ENCODE measurements around the gene ARL8B. TPM values are rescaled to one million over a fixed set of nuclear protein-coding genes. Genes with fewer than 3 reads are reported as not detected.
A peak's percentile ranks its signal among the peaks of the same experiment; 100 is the strongest.

Gene ARL8B
- total RNA-seq, 1 experiment from 2014 or later, result 43.8 TPM

DNA sequence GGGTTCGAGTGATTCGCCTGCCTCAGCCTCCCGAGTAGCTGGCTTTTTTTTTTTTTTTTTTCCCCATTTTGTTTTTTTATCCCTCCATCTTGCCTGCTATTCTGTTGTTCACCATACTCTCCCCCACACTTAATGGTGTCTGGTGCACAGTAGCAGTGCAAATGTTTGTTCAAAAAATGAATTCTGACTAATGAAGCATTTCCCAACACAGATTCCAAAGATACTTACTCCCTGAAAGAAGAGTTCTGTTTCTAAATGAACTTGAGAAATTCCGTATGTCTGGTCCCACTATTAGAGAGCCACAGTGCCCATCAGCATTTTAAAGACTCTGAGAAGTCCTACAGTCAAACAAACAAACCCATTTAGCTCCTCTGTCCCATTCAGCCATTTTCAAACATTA is 74.9 kb downstream of the ARL8B start:
- ATAC-seq (no peak), DNase-seq (no peak)
- peaks cover 10% of the 10 kb centered on the region for H4K20me1 ChIP-seq (ENCODE audit: low read length)
- H3K36me3 ChIP-seq (ENCODE audit: low read depth, low read length), result peaks cover 16% of the 10 kb centered on the region; the same call in 1 of the 2 replicates
- H3K4me2 ChIP-seq (ENCODE audit: low read length), result peak overlapping the region; percentile 59
- H3K9ac ChIP-seq (ENCODE audit: low read length), result 0 out of 2 replicates have a peak overlapping the region, but pooled peaks have one; percentile 5
- CTCF ChIA-PET, result interaction anchor here (0.6 kb wide), 2 partner anchors 8 to 185 kb away, joined by 4 to 6 read pairs; no protein-coding TSS in a partner anchor
- H3K79me2 ChIP-seq (ENCODE audit: low read length), result peaks cover 63% of the 10 kb centered on the region
- H3K27ac ChIP-seq (ENCODE audit: low read length), result peak overlapping the region; percentile 76
- H3K4me3 ChIP-seq (ENCODE audit: low read length), result peak overlapping the region; percentile 19; the same call in 1 of the 2 replicates
- peaks cover 6% of the 10 kb centered on the region for H3F3A ChIP-seq (ENCODE audit: low read length, unreplicated experiment)
- TF ChIP-seq EZH2phosphoT487 (IDR thresholded peaks at IDR 0.05; ENCODE audit: borderline replicate concordance, low read length), result no peak
- TF ChIP-seq, protein P1, sequence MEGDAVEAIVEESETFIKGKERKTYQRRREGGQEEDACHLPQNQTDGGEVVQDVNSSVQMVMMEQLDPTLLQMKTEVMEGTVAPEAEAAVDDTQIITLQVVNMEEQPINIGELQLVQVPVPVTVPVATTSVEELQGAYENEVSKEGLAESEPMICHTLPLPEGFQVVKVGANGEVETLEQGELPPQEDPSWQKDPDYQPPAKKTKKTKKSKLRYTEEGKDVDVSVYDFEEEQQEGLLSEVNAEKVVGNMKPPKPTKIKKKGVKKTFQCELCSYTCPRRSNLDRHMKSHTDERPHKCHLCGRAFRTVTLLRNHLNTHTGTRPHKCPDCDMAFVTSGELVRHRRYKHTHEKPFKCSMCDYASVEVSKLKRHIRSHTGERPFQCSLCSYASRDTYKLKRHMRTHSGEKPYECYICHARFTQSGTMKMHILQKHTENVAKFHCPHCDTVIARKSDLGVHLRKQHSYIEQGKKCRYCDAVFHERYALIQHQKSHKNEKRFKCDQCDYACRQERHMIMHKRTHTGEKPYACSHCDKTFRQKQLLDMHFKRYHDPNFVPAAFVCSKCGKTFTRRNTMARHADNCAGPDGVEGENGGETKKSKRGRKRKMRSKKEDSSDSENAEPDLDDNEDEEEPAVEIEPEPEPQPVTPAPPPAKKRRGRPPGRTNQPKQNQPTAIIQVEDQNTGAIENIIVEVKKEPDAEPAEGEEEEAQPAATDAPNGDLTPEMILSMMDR (conservative IDR thresholded peaks at IDR 0.05; ENCODE audit: low read depth, low read length), result no peak
- TF ChIP-seq EZH2 (IDR thresholded peaks at IDR 0.05; ENCODE audit: low read length, unreplicated experiment), result no peak
- H3K9me2 ChIP-seq (replicated peaks; ENCODE audit: low read length), result no peaks in the 10 kb centered on the region
- no peaks in the 10 kb centered on the region for H3K9me3 ChIP-seq (ENCODE audit: low read length)
- intact Hi-C loops (cut with micrococcal nuclease), result no loop called here
- no peak overlapping the region for H2AFZ ChIP-seq (ENCODE audit: low read length)
- BruUV-seq (replicated peaks), result no TSS peak
- no peaks in the 10 kb centered on the region for H3K27me3 ChIP-seq (ENCODE audit: low read length)
- peaks cover 56% of the 10 kb centered on the region for H3K4me1 ChIP-seq (ENCODE audit: insufficient read depth, low read length)
- POLR2A ChIA-PET (ENCODE audit: unreplicated experiment), result interaction anchor here (0.7 kb wide), 1 partner anchor 81 kb away, joined by 6 read pairs; no protein-coding TSS in a partner anchor

DNA sequence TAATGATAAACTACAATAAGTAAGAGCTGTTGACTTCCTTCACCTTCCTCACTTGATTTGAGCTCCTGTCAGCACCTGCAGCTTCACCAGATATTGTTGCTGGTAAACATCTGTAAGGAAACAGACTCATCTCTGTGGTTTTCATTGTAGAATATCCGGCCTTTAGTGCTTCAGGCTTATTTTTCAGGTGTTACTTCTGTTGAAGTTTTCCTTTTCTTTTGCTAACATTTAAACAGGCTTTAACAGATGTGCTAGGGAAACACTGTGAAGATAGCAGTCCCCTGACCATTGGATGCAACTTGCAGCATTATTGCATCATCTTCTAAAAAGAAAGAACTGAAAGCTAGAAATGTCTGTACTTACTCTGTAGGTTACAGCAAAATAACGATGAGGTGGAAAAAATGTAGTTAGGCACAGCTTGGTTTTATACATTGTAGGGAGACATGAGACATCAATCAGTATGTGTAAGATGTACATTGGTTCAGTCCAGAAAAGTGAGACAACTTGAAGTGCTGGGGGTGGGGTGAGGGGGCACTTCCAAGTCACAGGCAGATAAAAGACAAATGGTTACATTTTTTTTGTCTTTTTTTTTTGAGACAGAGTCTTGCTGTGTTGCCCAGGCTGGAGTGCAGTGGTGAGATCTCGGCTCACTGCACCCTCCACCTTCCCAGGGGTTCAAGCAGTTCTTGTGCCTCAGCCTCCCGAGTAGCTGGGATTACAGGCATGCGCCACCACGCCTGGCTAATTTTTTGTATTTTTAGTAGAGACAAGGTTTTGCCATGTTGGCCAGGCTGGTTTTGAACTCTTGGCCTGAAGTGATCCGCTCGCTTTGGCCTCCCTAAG is 75.6 kb downstream of the ARL8B start:
- Histone ChIP-seq H3F3A (ENCODE audit: low read length, unreplicated experiment) (peaks cover 6% of the 10 kb centered on the region), H4K20me1 (ENCODE audit: low read length) (peaks cover 10% of the 10 kb centered on the region), H3K9me2 (replicated peaks; ENCODE audit: low read length) (no peaks in the 10 kb centered on the region), H3K27ac (ENCODE audit: low read length) (peak overlapping the region; percentile 76), H3K9me3 (ENCODE audit: low read length) (no peaks in the 10 kb centered on the region), H2AFZ (ENCODE audit: low read length) (no peak overlapping the region), H3K4me2 (ENCODE audit: low read length) (peak overlapping the region; percentile 59), H3K27me3 (ENCODE audit: low read length) (no peaks in the 10 kb centered on the region), H3K9ac (ENCODE audit: low read length) (0 out of 2 replicates have a peak overlapping the region, but pooled peaks have one; percentile 5), H3K4me3 (ENCODE audit: low read length) (no peak overlapping the region), H3K4me1 (ENCODE audit: insufficient read depth, low read length) (peaks cover 50% of the 10 kb centered on the region), H3K36me3 (ENCODE audit: low read depth, low read length) (peaks cover 22% of the 10 kb centered on the region; the same call in 1 of the 2 replicates), H3K79me2 (ENCODE audit: low read length) (peaks cover 57% of the 10 kb centered on the region)
- POLR2A ChIA-PET (ENCODE audit: unreplicated experiment), result no interaction called here
- intact Hi-C loops (cut with micrococcal nuclease), result no loop called here
- DNase-seq (peak; percentile 43), ATAC-seq (no peak)
- TF ChIP-seq EZH2 (IDR thresholded peaks at IDR 0.05; ENCODE audit: low read length, unreplicated experiment), result no peak
- TF ChIP-seq, protein P1 (conservative IDR thresholded peaks at IDR 0.05; ENCODE audit: low read depth, low read length), result no peak
- TF ChIP-seq EZH2phosphoT487 (IDR thresholded peaks at IDR 0.05; ENCODE audit: borderline replicate concordance, low read length), result no peak
- BruUV-seq (replicated peaks), result no TSS peak
- CTCF ChIA-PET, result interaction anchor here (0.6 kb wide), 1 partner anchor 152 kb away, joined by 4 read pairs; no protein-coding TSS in a partner anchor

DNA sequence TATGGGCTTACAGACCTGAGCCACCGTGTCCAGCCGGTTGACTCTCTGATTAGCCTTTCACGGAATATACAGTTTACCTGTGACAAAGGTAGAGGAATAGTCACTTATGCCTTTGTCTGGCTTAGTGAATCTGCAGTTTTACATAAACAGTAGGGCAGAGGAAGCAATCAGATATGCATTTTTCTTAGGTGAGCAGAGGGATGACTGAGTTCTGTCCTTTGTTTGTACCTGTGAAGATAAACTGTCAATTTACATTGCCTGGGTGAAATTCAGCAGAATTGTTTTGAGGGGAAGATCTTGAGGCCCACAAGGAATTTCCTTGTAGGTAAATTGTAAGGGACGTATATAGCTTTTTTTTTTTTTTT is 76.2 kb downstream of the ARL8B start:
- BruUV-seq (replicated peaks), result no TSS peak
- H3K79me2 ChIP-seq (ENCODE audit: low read length), result peaks cover 51% of the 10 kb centered on the region
- H3F3A ChIP-seq (ENCODE audit: low read length, unreplicated experiment), result peaks cover 6% of the 10 kb centered on the region

More for the DNA sequence above, 76.2 kb downstream of the ARL8B start:
- H2AFZ ChIP-seq (ENCODE audit: low read length), result no peak overlapping the region
- peaks cover 10% of the 10 kb centered on the region for H4K20me1 ChIP-seq (ENCODE audit: low read length)
- POLR2A ChIA-PET (ENCODE audit: unreplicated experiment), result no interaction called here
- H3K4me1 ChIP-seq (ENCODE audit: insufficient read depth, low read length), result peaks cover 44% of the 10 kb centered on the region
- peaks cover 28% of the 10 kb centered on the region for H3K36me3 ChIP-seq (ENCODE audit: low read depth, low read length)
- H3K4me3 ChIP-seq (ENCODE audit: low read length), result no peak overlapping the region
- no peak overlapping the region for H3K9ac ChIP-seq (ENCODE audit: low read length)
- intact Hi-C loops (cut with micrococcal nuclease), result no loop called here
- ATAC-seq (no peak), DNase-seq (no peak)
- no peaks in the 10 kb centered on the region for H3K9me3 ChIP-seq (ENCODE audit: low read length)
- CTCF ChIA-PET, result no interaction called here
- no peak for TF ChIP-seq EZH2phosphoT487 (IDR thresholded peaks at IDR 0.05; ENCODE audit: borderline replicate concordance, low read length)
- TF ChIP-seq, protein P1 (conservative IDR thresholded peaks at IDR 0.05; ENCODE audit: low read depth, low read length), result no peak
- no peak for TF ChIP-seq EZH2 (IDR thresholded peaks at IDR 0.05; ENCODE audit: low read length, unreplicated experiment)
- H3K27ac ChIP-seq (ENCODE audit: low read length), result no peak overlapping the region
- no peaks in the 10 kb centered on the region for H3K27me3 ChIP-seq (ENCODE audit: low read length)
- no peak overlapping the region for H3K4me2 ChIP-seq (ENCODE audit: low read length)
- no peaks in the 10 kb centered on the region for H3K9me2 ChIP-seq (replicated peaks; ENCODE audit: low read length)

Data from PC-3 (cell line).